ENCODE results near the gene MAP2K5. TPM values are rescaled to one million over a fixed set of nuclear protein-coding genes. Genes with fewer than 3 reads are reported as not detected.
A peak's percentile ranks its signal among the peaks of the same experiment; 100 is the strongest.

Gene MAP2K5
- total RNA-seq, 6 experiments from 2014 or later = 5.0 to 11.6 (median 8.8) TPM

- Histone ChIP-seq H3K4me3 (no peak overlapping the region), H3K27me3 (no peaks in the 10 kb centered on the region), H3K4me1 (no peaks in the 10 kb centered on the region), H3K36me3 (no peaks in the 10 kb centered on the region), H3K27ac (no peak overlapping the region), H3K9me3 (no peaks in the 10 kb centered on the region)
- TF ChIP-seq POLR2A (IDR thresholded peaks at IDR 0.05) = no peak
- no peak for TF ChIP-seq CTCF (IDR thresholded peaks at IDR 0.05)
- WGBS (ENCODE audit: insufficient coverage, low coverage, low lambda C conversion rate, missing lambda C conversion rate) = 62% methylated on average over 7 of the region's 7 CpGs
- intact Hi-C loops (cut with DNase I) = loop anchor here in 1 of 2 donors (10.0 kb wide), 1 partner anchor 304 kb away; no protein-coding TSS in a partner anchor
- ATAC-seq = no peak
- DNase-seq = peak in 1 of 3 donors; percentile 4
These were observed 307.8 kb downstream of the MAP2K5 start for GRCh38 chr15:67850336-67850735.

- TF ChIP-seq POLR2A (IDR thresholded peaks at IDR 0.05) (no peak), CTCF (IDR thresholded peaks at IDR 0.05) (no peak)
- no peak overlapping the region for H3K27ac ChIP-seq
- H3K27me3 ChIP-seq = no peaks in the 10 kb centered on the region
- peak in 3 of 4 donors; percentile 59 to 90 (median 66) for ATAC-seq
- peak in 1 of 3 donors; percentile 43 for DNase-seq
- H3K9me3 ChIP-seq = no peaks in the 10 kb centered on the region
- intact Hi-C loops (cut with DNase I) = loop anchor here in 1 of 2 donors (10.0 kb wide), 1 partner anchor 304 kb away; no protein-coding TSS in a partner anchor
- H3K36me3 ChIP-seq = no peaks in the 10 kb centered on the region
- 62% methylated on average over 3 of the region's 4 CpGs for WGBS (ENCODE audit: insufficient coverage, low coverage, low lambda C conversion rate, missing lambda C conversion rate)
- no peaks in the 10 kb centered on the region for H3K4me1 ChIP-seq
- H3K4me3 ChIP-seq = no peak overlapping the region
These were observed 308.6 kb downstream of the MAP2K5 start for GRCh38 chr15:67850994-67851571.

- ATAC-seq = peak in 1 of 4 donors; percentile 36
- TF ChIP-seq POLR2A (IDR thresholded peaks at IDR 0.05) (no peak), CTCF (IDR thresholded peaks at IDR 0.05) (no peak)
- Histone ChIP-seq H3K27me3 (no peaks in the 10 kb centered on the region), H3K4me3 (no peak overlapping the region), H3K4me1 (no peaks in the 10 kb centered on the region), H3K27ac (no peak overlapping the region), H3K36me3 (no peaks in the 10 kb centered on the region), H3K9me3 (no peaks in the 10 kb centered on the region)
- WGBS (ENCODE audit: insufficient coverage, low coverage, low lambda C conversion rate, missing lambda C conversion rate) = 72% methylated on average over 3 of the region's 3 CpGs
- intact Hi-C loops (cut with DNase I) = loop anchor here in 1 of 2 donors (10.0 kb wide), 1 partner anchor 302 kb away; no protein-coding TSS in a partner anchor
- DNase-seq = peak in 1 of 3 donors; percentile 33
These were observed 309.9 kb downstream of the MAP2K5 start for GRCh38 chr15:67852418-67852817.

- 100% methylated on average over 1 of the region's 3 CpGs for WGBS (ENCODE audit: insufficient coverage, low coverage, low lambda C conversion rate, missing lambda C conversion rate)
- DNase-seq (no peak), ATAC-seq (no peak)
- Histone ChIP-seq H3K36me3 (no peaks in the 10 kb centered on the region), H3K4me1 (no peaks in the 10 kb centered on the region), H3K4me3 (no peak overlapping the region), H3K27ac (no peak overlapping the region), H3K27me3 (no peaks in the 10 kb centered on the region), H3K9me3 (no peaks in the 10 kb centered on the region)
- intact Hi-C loops (cut with DNase I) = loop anchor here in 1 of 2 donors (10.0 kb wide), 1 partner anchor 301 kb away; no protein-coding TSS in a partner anchor
- TF ChIP-seq POLR2A (IDR thresholded peaks at IDR 0.05) (no peak), CTCF (IDR thresholded peaks at IDR 0.05) (no peak)
These were observed 311.0 kb downstream of the MAP2K5 start for GRCh38 chr15:67853454-67853853.

Measured in right lobe of liver (tissue), 6 donors.